ENCODE measurements around the gene EYA2. TPM values are rescaled to one million over a fixed set of nuclear protein-coding genes. Genes with fewer than 3 reads are reported as not detected.

EYA2 gene
- total and polyA plus RNA-seq, 12 donors: 0.26 to 1.9 (median 0.70) TPM

GRCh38 chr20:47027042-47027441 is 132.4 kb downstream of the EYA2 start:
- TF ChIP-seq CTCF (IDR thresholded peaks at IDR 0.05): no peak
- H3K36me3 ChIP-seq: no peaks in the 10 kb centered on the region
- H3K9me3 ChIP-seq: peaks cover 0 to 15% (median 0%) of the 10 kb centered on the region in 11 donors
- intact Hi-C loops (cut with DNase I): no loop called here
- peaks cover 0 to 10% (median 0%) of the 10 kb centered on the region in 9 donors for H3K4me1 ChIP-seq
- ATAC-seq (no peak), DNase-seq (no peak)
- peaks cover 0 to 22% (median 0%) of the 10 kb centered on the region in 7 donors for H3K27me3 ChIP-seq
- no peak overlapping the region for H3K4me3 ChIP-seq
- 84 to 86% methylated on average over 4 of the region's 4 CpGs for WGBS, 2 donors
- H3K27ac ChIP-seq: no peak overlapping the region

GRCh38 chr20:47027456-47027855 is 132.8 kb downstream of the EYA2 start:
- peaks cover 0 to 22% (median 0%) of the 10 kb centered on the region in 7 donors for H3K27me3 ChIP-seq
- H3K4me1 ChIP-seq: peaks cover 0 to 10% (median 0%) of the 10 kb centered on the region in 9 donors
- DNase-seq (no peak), ATAC-seq (no peak)
- no peak overlapping the region for H3K27ac ChIP-seq
- H3K9me3 ChIP-seq: peaks cover 0 to 15% (median 0%) of the 10 kb centered on the region in 11 donors
- no peaks in the 10 kb centered on the region for H3K36me3 ChIP-seq
- H3K4me3 ChIP-seq: no peak overlapping the region
- intact Hi-C loops (cut with DNase I): no loop called here
- TF ChIP-seq CTCF (IDR thresholded peaks at IDR 0.05): no peak
- WGBS, 2 donors: 86 to 87% methylated on average over 3 of the region's 3 CpGs

DNA sequence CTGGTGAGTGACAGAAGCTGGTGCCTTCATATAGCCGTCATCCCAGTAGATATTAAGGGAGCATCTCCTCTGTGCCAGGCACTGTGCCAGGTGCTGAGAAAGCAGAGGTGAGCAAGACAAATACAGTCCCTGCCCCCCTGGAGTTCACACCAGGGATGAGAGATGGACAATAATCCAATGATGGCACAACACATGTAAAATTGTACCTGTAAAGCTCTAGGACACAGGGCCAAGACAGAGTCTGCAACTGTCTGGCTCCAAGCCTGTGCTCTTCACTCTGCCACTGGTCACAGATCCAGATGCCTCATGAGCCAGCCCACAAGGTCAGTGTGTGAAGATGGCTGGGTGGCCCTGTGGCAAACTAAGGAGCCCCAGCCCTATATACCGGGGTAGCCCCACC is 133.8 kb downstream of the EYA2 start:
- H3K9me3 ChIP-seq: peaks cover 0 to 16% (median 0%) of the 10 kb centered on the region in 11 donors
- no peak overlapping the region for H3K4me3 ChIP-seq
- H3K27ac ChIP-seq: no peak overlapping the region
- H3K27me3 ChIP-seq: peaks cover 0 to 22% (median 0%) of the 10 kb centered on the region in 7 donors
- WGBS, 2 donors: 95 to 97% methylated on average over 2 of the region's 2 CpGs
- ATAC-seq: no peak
- no peak for DNase-seq
- H3K36me3 ChIP-seq: no peaks in the 10 kb centered on the region
- intact Hi-C loops (cut with DNase I): no loop called here
- peaks cover 0 to 10% (median 0%) of the 10 kb centered on the region in 9 donors for H3K4me1 ChIP-seq
- no peak for TF ChIP-seq CTCF (IDR thresholded peaks at IDR 0.05)

DNA sequence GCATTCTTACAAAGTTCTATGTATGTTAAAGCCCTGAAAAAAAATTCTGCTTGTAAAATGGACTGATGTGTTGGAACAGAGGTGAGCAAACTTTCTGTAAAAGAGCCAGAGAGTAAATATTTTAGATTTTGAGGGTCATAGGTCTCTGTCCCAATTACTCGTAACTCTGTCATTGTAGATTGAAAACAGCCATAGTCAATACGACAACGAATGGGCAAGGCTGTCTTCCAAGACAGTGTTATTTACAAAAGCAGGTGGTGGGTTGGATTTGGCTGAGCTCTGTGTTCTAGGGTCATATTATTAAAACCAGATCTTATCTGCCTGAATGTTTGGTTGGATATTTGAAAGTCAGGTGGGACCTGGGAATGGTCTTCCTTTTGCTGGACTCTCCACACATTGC is 135.2 kb downstream of the EYA2 start:
- H3K36me3 ChIP-seq: no peaks in the 10 kb centered on the region
- peaks cover 0 to 15% (median 0%) of the 10 kb centered on the region in 7 donors for H3K27me3 ChIP-seq
- DNase-seq (no peak), ATAC-seq (no peak)
- intact Hi-C loops (cut with DNase I): no loop called here
- peaks cover 0 to 3% (median 0%) of the 10 kb centered on the region in 9 donors for H3K4me1 ChIP-seq
- H3K27ac ChIP-seq: no peak overlapping the region
- no peak for TF ChIP-seq CTCF (IDR thresholded peaks at IDR 0.05)
- no peak overlapping the region for H3K4me3 ChIP-seq
- peaks cover 0 to 20% (median 0%) of the 10 kb centered on the region in 11 donors for H3K9me3 ChIP-seq
- 80 to 83% methylated on average over 3 of the region's 3 CpGs for WGBS, 2 donors
